ENCODE measurements around the gene SASH3. TPM values are rescaled to one million over a fixed set of nuclear protein-coding genes. Genes with fewer than 3 reads are reported as not detected.

SASH3 gene
- total and polyA plus RNA-seq, 2 donors from 2014 or later, result 1.9 to 18.3 TPM

GRCh38 chrX:129769467-129770154 lies 10.1 kb upstream of the SASH3 start:
- intact Hi-C loops (cut with DNase I), result no loop called here
- H3K27me3 ChIP-seq (ENCODE audit: control insufficient read depth, insufficient read depth, low read length), result no peaks in the 10 kb centered on the region
- H3K4me1 ChIP-seq (ENCODE audit: control insufficient read depth in 2 of 3, insufficient read depth in 2 of 3, low read depth in 1 of 3, low read length in 3 of 3), result peaks cover 0 to 9% (median 0%) of the 10 kb centered on the region in 3 donors
- no peak for FAIRE-seq
- no peak overlapping the region for H3K27ac ChIP-seq (ENCODE audit: low read depth in 2 of 2, low read length in 2 of 2)
- H3K4me3 ChIP-seq (ENCODE audit: low read length in 3 of 3), result no peak overlapping the region
- no peak overlapping the region for H3K9ac ChIP-seq (ENCODE audit: low read length in 3 of 3)
- TF ChIP-seq CTCF (IDR thresholded peaks at IDR 0.05; ENCODE audit: borderline replicate concordance, extremely low read depth, insufficient read depth), result no peak
- no peaks in the 10 kb centered on the region for H3K36me3 ChIP-seq (ENCODE audit: control insufficient read depth in 2 of 3, insufficient read depth in 3 of 3, low read length in 3 of 3)
- DNase-seq, result no peak
- H3K9me3 ChIP-seq (ENCODE audit: control insufficient read depth in 2 of 3, insufficient read depth in 1 of 3, low read length in 3 of 3), result no peaks in the 10 kb centered on the region

GRCh38 chrX:129771266-129771995 lies 8.3 kb upstream of the SASH3 start:
- intact Hi-C loops (cut with DNase I), result no loop called here
- no peaks in the 10 kb centered on the region for H3K27me3 ChIP-seq (ENCODE audit: control insufficient read depth, insufficient read depth, low read length)
- H3K9me3 ChIP-seq (ENCODE audit: control insufficient read depth in 2 of 3, insufficient read depth in 1 of 3, low read length in 3 of 3), result no peaks in the 10 kb centered on the region
- no peak for DNase-seq
- peaks cover 0 to 9% (median 0%) of the 10 kb centered on the region in 3 donors for H3K4me1 ChIP-seq (ENCODE audit: control insufficient read depth in 2 of 3, insufficient read depth in 2 of 3, low read depth in 1 of 3, low read length in 3 of 3)
- H3K9ac ChIP-seq (ENCODE audit: low read length in 3 of 3), result no peak overlapping the region
- no peaks in the 10 kb centered on the region for H3K36me3 ChIP-seq (ENCODE audit: control insufficient read depth in 2 of 3, insufficient read depth in 3 of 3, low read length in 3 of 3)
- TF ChIP-seq CTCF (IDR thresholded peaks at IDR 0.05; ENCODE audit: borderline replicate concordance, extremely low read depth, insufficient read depth), result no peak
- no peak overlapping the region for H3K27ac ChIP-seq (ENCODE audit: low read depth in 2 of 2, low read length in 2 of 2)
- no peak overlapping the region for H3K4me3 ChIP-seq (ENCODE audit: low read length in 3 of 3)
- no peak for FAIRE-seq

- H3K36me3 ChIP-seq (ENCODE audit: control insufficient read depth in 2 of 3, insufficient read depth in 3 of 3, low read length in 3 of 3), result no peaks in the 10 kb centered on the region
- H3K9ac ChIP-seq (ENCODE audit: low read length in 3 of 3), result no peak overlapping the region
- H3K27me3 ChIP-seq (ENCODE audit: control insufficient read depth, insufficient read depth, low read length), result no peaks in the 10 kb centered on the region
- no peak for TF ChIP-seq CTCF (IDR thresholded peaks at IDR 0.05; ENCODE audit: borderline replicate concordance, extremely low read depth, insufficient read depth)
- H3K27ac ChIP-seq (ENCODE audit: low read depth in 2 of 2, low read length in 2 of 2), result no peak overlapping the region
- intact Hi-C loops (cut with DNase I), result no loop called here
- H3K4me1 ChIP-seq (ENCODE audit: control insufficient read depth in 2 of 3, insufficient read depth in 2 of 3, low read depth in 1 of 3, low read length in 3 of 3), result peaks cover 0 to 9% (median 0%) of the 10 kb centered on the region in 3 donors
- H3K4me3 ChIP-seq (ENCODE audit: low read length in 3 of 3), result no peak overlapping the region
- peak in 1 of 5 donors; percentile 80 for DNase-seq
- H3K9me3 ChIP-seq (ENCODE audit: control insufficient read depth in 2 of 3, insufficient read depth in 1 of 3, low read length in 3 of 3), result no peaks in the 10 kb centered on the region
- no peak for FAIRE-seq
Measured at GRCh38 chrX:129772796-129773431, 6.8 kb upstream of the SASH3 start.
